ENCODE data around the gene KCNQ1.

DNA sequence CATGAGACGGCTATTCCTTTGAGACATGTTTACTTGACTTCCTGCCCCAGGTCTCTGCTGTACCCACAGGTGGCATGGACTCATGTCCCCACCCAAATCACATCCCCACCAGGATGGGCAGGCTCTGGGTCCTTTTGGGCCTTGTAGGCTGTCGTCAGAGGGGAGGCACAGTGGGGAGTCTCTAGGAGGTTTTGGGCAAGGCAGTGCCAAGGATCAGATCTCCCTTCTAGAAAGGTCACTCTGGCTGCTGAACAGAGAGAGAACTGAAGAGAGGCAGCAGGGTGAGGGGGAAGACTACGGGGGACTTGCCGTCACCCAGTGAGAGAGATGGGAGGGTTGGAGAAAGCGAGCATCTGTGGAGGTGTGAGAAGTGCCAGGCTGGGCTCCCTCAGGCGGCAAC is 259.5 kb downstream of the KCNQ1 start:
- TF ChIP-seq EZH2 (IDR thresholded peaks at IDR 0.05; ENCODE audit: borderline replicate concordance, low read depth, low read length, severe bottlenecking), result no peak
- TF ChIP-seq, protein P1, sequence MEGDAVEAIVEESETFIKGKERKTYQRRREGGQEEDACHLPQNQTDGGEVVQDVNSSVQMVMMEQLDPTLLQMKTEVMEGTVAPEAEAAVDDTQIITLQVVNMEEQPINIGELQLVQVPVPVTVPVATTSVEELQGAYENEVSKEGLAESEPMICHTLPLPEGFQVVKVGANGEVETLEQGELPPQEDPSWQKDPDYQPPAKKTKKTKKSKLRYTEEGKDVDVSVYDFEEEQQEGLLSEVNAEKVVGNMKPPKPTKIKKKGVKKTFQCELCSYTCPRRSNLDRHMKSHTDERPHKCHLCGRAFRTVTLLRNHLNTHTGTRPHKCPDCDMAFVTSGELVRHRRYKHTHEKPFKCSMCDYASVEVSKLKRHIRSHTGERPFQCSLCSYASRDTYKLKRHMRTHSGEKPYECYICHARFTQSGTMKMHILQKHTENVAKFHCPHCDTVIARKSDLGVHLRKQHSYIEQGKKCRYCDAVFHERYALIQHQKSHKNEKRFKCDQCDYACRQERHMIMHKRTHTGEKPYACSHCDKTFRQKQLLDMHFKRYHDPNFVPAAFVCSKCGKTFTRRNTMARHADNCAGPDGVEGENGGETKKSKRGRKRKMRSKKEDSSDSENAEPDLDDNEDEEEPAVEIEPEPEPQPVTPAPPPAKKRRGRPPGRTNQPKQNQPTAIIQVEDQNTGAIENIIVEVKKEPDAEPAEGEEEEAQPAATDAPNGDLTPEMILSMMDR (IDR thresholded peaks at IDR 0.05; ENCODE audit: borderline replicate concordance, extremely low read depth, low read length, poor library complexity, severe bottlenecking), result no peak
